Measurements from ENCODE around the gene TERB2. TPM values are rescaled to one million over a fixed set of nuclear protein-coding genes. Genes with fewer than 3 reads are reported as not detected.
"Not testable (repeated sequence)": the region's sequence is repeated elsewhere in the genome, so short reads cannot be mapped to it uniquely, and the experiment has no call there.

TERB2 gene, protein sequence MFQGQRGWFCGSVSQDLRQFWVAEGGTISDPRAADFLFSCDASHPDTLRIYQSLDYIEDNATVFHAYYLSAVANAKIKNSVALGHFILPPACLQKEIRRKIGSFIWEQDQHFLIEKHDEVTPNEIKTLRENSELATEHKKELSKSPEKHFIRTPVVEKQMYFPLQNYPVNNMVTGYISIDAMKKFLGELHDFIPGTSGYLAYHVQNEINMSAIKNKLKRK
- total RNA-seq (ENCODE audit: unreplicated experiment) = not detected
- long read RNA-seq = 0 reads

DNA sequence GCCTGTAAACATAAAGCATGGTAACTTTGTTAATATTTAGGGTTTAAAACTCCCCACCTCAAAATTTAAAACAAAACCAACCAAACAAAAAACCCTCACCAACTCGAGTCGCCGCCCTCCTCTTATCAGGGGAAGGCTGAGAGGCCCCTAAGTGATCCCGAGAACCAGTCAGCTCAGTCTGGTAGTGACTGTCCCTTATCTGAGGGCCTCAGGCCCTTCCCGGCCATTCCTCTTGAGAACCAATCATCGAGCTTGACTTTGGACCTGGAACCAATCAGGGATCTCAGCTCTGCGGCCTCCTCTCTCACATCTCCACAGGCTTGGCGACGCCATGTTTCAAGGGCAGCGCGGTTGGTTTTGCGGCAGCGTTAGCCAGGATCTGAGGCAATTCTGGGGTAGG, at the start of gene TERB2:
TERB2 (plus strand) TSS at position 300 of the 400 bp plus-strand sequence; CDS start at position 332, 32 bp downstream.
- TF ChIP-seq, protein P1, sequence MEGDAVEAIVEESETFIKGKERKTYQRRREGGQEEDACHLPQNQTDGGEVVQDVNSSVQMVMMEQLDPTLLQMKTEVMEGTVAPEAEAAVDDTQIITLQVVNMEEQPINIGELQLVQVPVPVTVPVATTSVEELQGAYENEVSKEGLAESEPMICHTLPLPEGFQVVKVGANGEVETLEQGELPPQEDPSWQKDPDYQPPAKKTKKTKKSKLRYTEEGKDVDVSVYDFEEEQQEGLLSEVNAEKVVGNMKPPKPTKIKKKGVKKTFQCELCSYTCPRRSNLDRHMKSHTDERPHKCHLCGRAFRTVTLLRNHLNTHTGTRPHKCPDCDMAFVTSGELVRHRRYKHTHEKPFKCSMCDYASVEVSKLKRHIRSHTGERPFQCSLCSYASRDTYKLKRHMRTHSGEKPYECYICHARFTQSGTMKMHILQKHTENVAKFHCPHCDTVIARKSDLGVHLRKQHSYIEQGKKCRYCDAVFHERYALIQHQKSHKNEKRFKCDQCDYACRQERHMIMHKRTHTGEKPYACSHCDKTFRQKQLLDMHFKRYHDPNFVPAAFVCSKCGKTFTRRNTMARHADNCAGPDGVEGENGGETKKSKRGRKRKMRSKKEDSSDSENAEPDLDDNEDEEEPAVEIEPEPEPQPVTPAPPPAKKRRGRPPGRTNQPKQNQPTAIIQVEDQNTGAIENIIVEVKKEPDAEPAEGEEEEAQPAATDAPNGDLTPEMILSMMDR (IDR thresholded peaks at IDR 0.05; ENCODE audit: partially characterized antibody, unreplicated experiment) = no peak
- peaks cover 3% of the 10 kb centered on the region for H3K27me3 Mint-ChIP-seq (ENCODE audit: unreplicated experiment)
- H3K4me1 Mint-ChIP-seq (ENCODE audit: low read depth, unreplicated experiment) = peaks cover 5% of the 10 kb centered on the region
- H3K9me3 Mint-ChIP-seq (ENCODE audit: unreplicated experiment) = peaks cover 1% of the 10 kb centered on the region
- H3K36me3 Mint-ChIP-seq (ENCODE audit: unreplicated experiment) = peaks cover 5% of the 10 kb centered on the region
- no peak for DNase-seq
- H3K4me3 Mint-ChIP-seq (ENCODE audit: unreplicated experiment) = no peak within 1 kb of the TSS
- H3K27ac Mint-ChIP-seq (ENCODE audit: unreplicated experiment) = no peak within 1 kb of the TSS

DNA sequence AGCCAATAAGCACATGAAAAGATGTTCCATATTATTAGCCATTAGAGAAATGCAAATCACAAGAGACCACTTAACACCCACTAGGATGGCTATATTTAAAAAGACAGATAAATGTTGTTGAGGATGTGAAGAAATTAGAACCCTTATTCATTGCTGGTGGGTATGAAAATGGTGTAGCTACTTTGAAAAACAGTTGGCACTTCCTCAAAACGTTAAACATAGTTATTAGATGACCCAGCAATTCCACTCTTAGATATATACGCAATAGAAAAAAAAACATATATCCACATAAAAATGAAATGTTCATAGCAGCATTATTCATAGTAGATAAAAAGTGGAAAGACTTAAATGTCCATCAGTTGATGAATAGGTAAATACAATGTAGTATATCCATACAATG, 47.1 kb upstream of the TERB2 start:
- H3K27ac Mint-ChIP-seq (ENCODE audit: unreplicated experiment) = no peak overlapping the region
- no peaks in the 10 kb centered on the region for H3K36me3 Mint-ChIP-seq (ENCODE audit: unreplicated experiment)
- H3K4me1 Mint-ChIP-seq (ENCODE audit: low read depth, unreplicated experiment) = no peaks in the 10 kb centered on the region
- TF ChIP-seq, protein P1 (IDR thresholded peaks at IDR 0.05; ENCODE audit: partially characterized antibody, unreplicated experiment) = no peak
- no peak for DNase-seq
- H3K27me3 Mint-ChIP-seq (ENCODE audit: unreplicated experiment) = no peaks in the 10 kb centered on the region
- H3K9me3 Mint-ChIP-seq (ENCODE audit: unreplicated experiment) = peaks cover 2% of the 10 kb centered on the region
- H3K4me3 Mint-ChIP-seq (ENCODE audit: unreplicated experiment) = no peak overlapping the region

DNA sequence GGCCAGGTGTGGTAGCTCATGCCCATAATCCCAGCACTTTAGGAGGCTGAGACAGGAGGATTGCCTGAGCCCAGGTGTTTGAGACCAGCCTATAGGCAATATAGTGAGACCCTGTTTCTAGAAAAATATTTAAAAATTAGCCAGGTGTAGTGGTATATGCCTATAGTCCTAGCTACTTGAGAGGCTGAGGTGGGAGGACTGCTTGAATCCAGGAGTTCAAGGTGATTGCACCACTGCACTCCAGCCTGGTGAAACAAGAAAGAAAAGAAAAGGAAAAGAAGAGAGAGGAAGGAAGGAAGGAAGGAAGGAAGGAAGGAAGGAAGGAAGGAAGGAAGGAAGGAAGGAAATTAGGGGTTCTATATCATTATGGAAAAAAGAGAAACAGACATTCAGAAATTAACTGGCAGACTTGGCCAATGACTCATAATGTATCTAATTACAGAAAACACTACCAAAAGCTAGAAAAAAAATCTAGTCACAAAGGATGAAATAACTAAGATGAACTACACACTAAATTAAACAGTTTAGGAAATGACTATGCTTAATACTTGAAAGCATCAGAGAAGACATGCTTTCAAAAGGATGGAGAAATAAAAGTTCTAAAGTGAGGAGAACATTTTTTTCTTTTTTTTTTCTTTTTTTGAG, 45.4 kb upstream of the TERB2 start:
- Mint-ChIP-seq H3K4me3 (ENCODE audit: unreplicated experiment) (no peak overlapping the region), H3K36me3 (ENCODE audit: unreplicated experiment) (no peaks in the 10 kb centered on the region), H3K27ac (ENCODE audit: unreplicated experiment) (no peak overlapping the region), H3K27me3 (ENCODE audit: unreplicated experiment) (no peaks in the 10 kb centered on the region), H3K9me3 (ENCODE audit: unreplicated experiment) (peaks cover 2% of the 10 kb centered on the region), H3K4me1 (ENCODE audit: low read depth, unreplicated experiment) (no peaks in the 10 kb centered on the region)
- DNase-seq = no peak
- TF ChIP-seq, protein P1 (IDR thresholded peaks at IDR 0.05; ENCODE audit: partially characterized antibody, unreplicated experiment) = no peak

DNA sequence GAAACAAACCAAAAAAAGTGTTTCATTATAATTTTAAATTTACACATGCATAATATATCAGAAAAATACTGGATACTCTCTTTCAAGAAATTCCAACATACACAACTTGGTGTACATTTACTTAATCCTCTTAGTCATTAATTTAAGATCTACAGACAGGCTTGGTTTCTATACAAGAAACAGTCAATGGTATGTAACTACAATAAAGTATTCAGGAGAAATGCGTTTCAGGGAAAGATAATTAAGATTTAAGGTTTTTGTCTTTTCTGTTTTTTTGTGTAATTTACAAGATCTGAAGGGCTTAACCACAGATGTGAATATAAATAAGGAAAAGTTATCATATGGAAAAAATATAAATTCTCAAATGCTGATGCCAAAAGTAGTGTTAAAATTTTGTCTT, 44.3 kb upstream of the TERB2 start:
- not testable (repeated sequence) for DNase-seq; H3K27me3 Mint-ChIP-seq (ENCODE audit: unreplicated experiment); H3K4me1 Mint-ChIP-seq (ENCODE audit: low read depth, unreplicated experiment); H3K9me3 Mint-ChIP-seq (ENCODE audit: unreplicated experiment); H3K4me3 Mint-ChIP-seq (ENCODE audit: unreplicated experiment); H3K27ac Mint-ChIP-seq (ENCODE audit: unreplicated experiment); H3K36me3 Mint-ChIP-seq (ENCODE audit: unreplicated experiment)

DNA sequence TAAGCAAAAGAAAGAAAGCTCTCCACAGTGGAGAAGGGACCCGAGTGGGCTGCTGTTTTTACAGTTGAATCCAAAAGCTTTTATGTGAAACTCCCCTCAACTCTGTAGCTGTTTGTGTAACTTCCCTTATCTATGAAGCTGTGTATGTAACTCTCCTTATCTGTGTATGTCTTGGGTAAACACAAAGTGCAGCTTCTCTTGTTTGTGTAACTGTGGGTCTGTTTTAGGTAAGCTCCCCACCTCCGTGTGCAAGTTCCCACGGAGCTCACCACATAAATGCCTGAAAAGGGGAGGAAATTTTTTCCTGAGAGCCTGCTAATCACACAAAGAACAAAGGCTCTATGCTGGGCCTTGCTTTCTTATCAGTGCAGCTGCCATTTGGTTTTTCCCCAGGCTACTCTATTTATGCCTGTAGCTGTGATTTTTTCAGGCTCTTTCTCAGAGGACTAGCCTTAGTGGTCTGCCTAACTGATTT, 43.5 kb upstream of the TERB2 start:
- not testable (repeated sequence) for H3K36me3 Mint-ChIP-seq (ENCODE audit: unreplicated experiment); H3K4me3 Mint-ChIP-seq (ENCODE audit: unreplicated experiment); H3K27ac Mint-ChIP-seq (ENCODE audit: unreplicated experiment); DNase-seq; H3K9me3 Mint-ChIP-seq (ENCODE audit: unreplicated experiment); H3K27me3 Mint-ChIP-seq (ENCODE audit: unreplicated experiment); H3K4me1 Mint-ChIP-seq (ENCODE audit: low read depth, unreplicated experiment)

DNA sequence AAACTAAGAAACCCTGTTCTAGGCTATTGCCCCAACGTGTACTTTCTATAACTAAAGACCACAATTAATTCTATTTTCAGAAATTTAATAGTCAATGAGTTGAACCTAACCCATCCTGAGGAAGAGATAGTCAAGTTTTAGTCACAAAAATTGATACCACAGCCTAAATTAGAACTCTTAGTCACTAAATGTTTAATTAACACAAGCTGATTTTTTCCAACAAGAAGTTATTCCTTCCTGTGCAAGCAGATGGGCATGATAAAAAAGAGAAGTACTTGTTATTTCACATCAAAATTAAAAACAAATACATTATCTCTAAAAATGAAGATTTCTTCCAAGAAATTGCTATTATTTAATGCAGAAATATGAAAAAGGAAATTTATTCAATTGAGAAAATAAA, 38.4 kb upstream of the TERB2 start:
- Mint-ChIP-seq H3K27ac (ENCODE audit: unreplicated experiment) (no peak overlapping the region), H3K4me1 (ENCODE audit: low read depth, unreplicated experiment) (no peaks in the 10 kb centered on the region), H3K27me3 (ENCODE audit: unreplicated experiment) (no peaks in the 10 kb centered on the region), H3K36me3 (ENCODE audit: unreplicated experiment) (no peaks in the 10 kb centered on the region), H3K4me3 (ENCODE audit: unreplicated experiment) (no peak overlapping the region), H3K9me3 (ENCODE audit: unreplicated experiment) (peaks cover 2% of the 10 kb centered on the region)
- TF ChIP-seq, protein P1 (IDR thresholded peaks at IDR 0.05; ENCODE audit: partially characterized antibody, unreplicated experiment) = no peak
- DNase-seq = no peak

DNA sequence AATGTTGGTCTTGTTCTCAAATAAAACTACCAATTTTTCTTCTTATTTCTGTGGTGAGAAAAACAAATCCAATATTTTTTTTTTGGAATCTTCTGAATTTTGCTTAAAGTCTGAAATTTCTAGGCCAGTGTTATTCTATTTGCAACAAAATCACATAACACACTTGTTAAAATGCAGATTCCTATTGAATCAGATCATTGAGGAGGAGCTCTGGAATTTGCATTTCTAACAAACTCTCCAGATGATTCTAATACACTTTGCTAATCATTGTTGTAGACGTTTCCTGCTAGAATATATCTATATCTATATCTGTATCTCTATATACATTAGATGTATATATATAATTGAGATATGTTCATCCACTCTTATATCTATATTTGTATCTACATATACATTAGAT, 27.8 kb upstream of the TERB2 start:
- not testable (repeated sequence) for H3K4me3 Mint-ChIP-seq (ENCODE audit: unreplicated experiment); H3K9me3 Mint-ChIP-seq (ENCODE audit: unreplicated experiment); H3K4me1 Mint-ChIP-seq (ENCODE audit: low read depth, unreplicated experiment); DNase-seq; H3K27ac Mint-ChIP-seq (ENCODE audit: unreplicated experiment); H3K36me3 Mint-ChIP-seq (ENCODE audit: unreplicated experiment); H3K27me3 Mint-ChIP-seq (ENCODE audit: unreplicated experiment)

DNA sequence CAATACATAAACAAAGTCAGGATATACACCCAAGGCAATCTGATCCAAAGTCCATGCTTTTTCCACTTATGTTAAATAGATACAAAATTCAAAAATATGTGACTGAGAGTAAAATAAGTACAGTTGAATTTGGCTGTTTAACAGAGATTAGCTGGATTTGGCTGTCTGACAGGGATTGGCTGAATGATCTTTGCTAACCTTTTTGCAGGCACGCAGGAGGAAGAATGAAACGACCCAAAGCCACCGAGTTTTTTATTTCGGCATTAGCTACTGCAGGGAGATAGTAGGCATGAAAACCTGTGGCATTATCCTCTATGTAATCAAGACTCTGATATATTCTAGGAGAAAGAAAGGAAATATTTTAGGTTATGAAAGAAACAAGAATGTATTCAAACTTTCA, 26.2 kb upstream of the TERB2 start:
- not testable (repeated sequence) for H3K9me3 Mint-ChIP-seq (ENCODE audit: unreplicated experiment); H3K4me3 Mint-ChIP-seq (ENCODE audit: unreplicated experiment); DNase-seq; H3K4me1 Mint-ChIP-seq (ENCODE audit: low read depth, unreplicated experiment); H3K27me3 Mint-ChIP-seq (ENCODE audit: unreplicated experiment); H3K27ac Mint-ChIP-seq (ENCODE audit: unreplicated experiment); H3K36me3 Mint-ChIP-seq (ENCODE audit: unreplicated experiment)

All from glutamatergic neuron (in vitro differentiated cells).